ENCODE measurements around the gene LIMS1. TPM values are rescaled to one million over a fixed set of nuclear protein-coding genes. Genes with fewer than 3 reads are reported as not detected.

Gene LIMS1
- total and polyA plus RNA-seq, 2 of the 13 experiments (the other 11 are each of a cell fraction or from before 2014, with no cell fraction given): 38.3 to 49.6 TPM

GRCh38 chr2:108607706-108608301 lies 73.5 kb downstream of the LIMS1 start:
- Histone ChIP-seq H3K9me3 (ENCODE audit: low read length) (no peaks in the 10 kb centered on the region), H3K4me1 (ENCODE audit: insufficient read depth, low read length) (0 out of 2 replicates have a peak, but pooled peaks cover 1% of the 10 kb centered on the region), H4K20me1 (ENCODE audit: insufficient read depth, low read length) (peaks cover 2% of the 10 kb centered on the region), H3K36me3 (replicated peaks in 1 of 2; ENCODE audit: control insufficient read depth in 1 of 2, insufficient read depth in 2 of 2, low read length in 2 of 2) (peaks cover 0 to 1% of the 10 kb centered on the region in 2 experiments; a peak in 2 of 5 replicates), H3K27ac (ENCODE audit: extremely low read length, insufficient read depth, low read length) (no peak overlapping the region), H3K4me2 (ENCODE audit: low read depth, low read length) (no peak overlapping the region), H3K4me3 (replicated peaks in 1 of 3; ENCODE audit: insufficient read depth in 1 of 3, low read depth in 2 of 3, low read length in 3 of 3) (no peak overlapping the region), H2AFZ (ENCODE audit: low read length) (no peak overlapping the region), H3K27me3 (ENCODE audit: control insufficient read depth in 1 of 2, insufficient read depth in 2 of 2, low read length in 2 of 2) (no peaks in the 10 kb centered on the region), H3K79me2 (ENCODE audit: insufficient read depth, low read length) (peaks cover 35% of the 10 kb centered on the region), H3K9ac (ENCODE audit: insufficient read depth, low read depth, low read length) (no peak overlapping the region)
- in situ Hi-C loops (cut with HindIII; ENCODE audit: extremely low pct_ligation_motif_present, low pct_unique_long_range_greater_than_20kb): no loop called here
- DNase-seq (ENCODE audit: low spot score) (peak; percentile 42), ATAC-seq (peak; percentile 82), FAIRE-seq (no peak)
- ChIA-PET CTCF (ENCODE audit: low intra/inter-chr PET ratio, low total read pairs) (interaction anchor here (1.3 kb wide), 1 partner anchor 29 kb away, joined by 9 read pairs; no protein-coding TSS in a partner anchor), POLR2A (no interaction called here)
- WGBS (ENCODE audit: low lambda C conversion rate): 93% methylated on average over 3 of the region's 3 CpGs
- no TSS peak for BruUV-seq (replicated peaks)
- intact Hi-C loops (cut with micrococcal nuclease; ENCODE audit: unreplicated experiment): loop anchor here (2.0 kb wide), 1 partner anchor 29 kb away; no protein-coding TSS in a partner anchor
- no peak for TF ChIP-seq RBM39 (IDR thresholded peaks at IDR 0.05; ENCODE audit: low read depth, low read length, poor library complexity, severe bottlenecking)
- no peak for TF ChIP-seq ZNF446 (CRISPR knock-in tag; IDR thresholded peaks at IDR 0.05)
- no peak for TF ChIP-seq PAX8 (CRISPR knock-in tag; IDR thresholded peaks at IDR 0.05; ENCODE audit: borderline replicate concordance)
- no peak for TF ChIP-seq ZMYM3 (CRISPR knock-in tag; IDR thresholded peaks at IDR 0.05)
- TF ChIP-seq ZNF839 (CRISPR knock-in tag; IDR thresholded peaks at IDR 0.05; ENCODE audit: borderline replicate concordance): no peak
- no peak for TF ChIP-seq ZSCAN12 (CRISPR knock-in tag; IDR thresholded peaks at IDR 0.05)
- TF ChIP-seq REL (CRISPR knock-in tag; conservative IDR thresholded peaks at IDR 0.05): no peak
- TF ChIP-seq TEAD3 (CRISPR knock-in tag; optimal IDR thresholded peaks at IDR 0.05; ENCODE audit: borderline replicate concordance): no peak
- TF ChIP-seq AFF4 (CRISPR knock-in tag; IDR thresholded peaks at IDR 0.05): no peak
- TF ChIP-seq TRIM24 (CRISPR knock-in tag; IDR thresholded peaks at IDR 0.05): no peak
- peak; percentile 20; the same call in 1 of the 2 replicates for TF ChIP-seq RAD21 (CRISPR knock-in tag; IDR thresholded peaks at IDR 0.05)
- TF ChIP-seq ZNF768 (CRISPR knock-in tag; IDR thresholded peaks at IDR 0.05): no peak
- no peak for TF ChIP-seq ZNF703 (CRISPR knock-in tag; IDR thresholded peaks at IDR 0.05; ENCODE audit: borderline replicate concordance)
- TF ChIP-seq STAG1 (CRISPR knock-in tag; IDR thresholded peaks at IDR 0.05): peak; percentile 38; the same call in 1 of the 2 replicates
- no peak for TF ChIP-seq KMT2A (CRISPR knock-in tag; IDR thresholded peaks at IDR 0.05)
- TF ChIP-seq ELK4 (CRISPR knock-in tag; IDR thresholded peaks at IDR 0.05; ENCODE audit: borderline replicate concordance): no peak
- no peak for TF ChIP-seq PAXIP1 (CRISPR knock-in tag; conservative IDR thresholded peaks at IDR 0.05)
